ENCODE measurements around the gene HMGB1.

DNA sequence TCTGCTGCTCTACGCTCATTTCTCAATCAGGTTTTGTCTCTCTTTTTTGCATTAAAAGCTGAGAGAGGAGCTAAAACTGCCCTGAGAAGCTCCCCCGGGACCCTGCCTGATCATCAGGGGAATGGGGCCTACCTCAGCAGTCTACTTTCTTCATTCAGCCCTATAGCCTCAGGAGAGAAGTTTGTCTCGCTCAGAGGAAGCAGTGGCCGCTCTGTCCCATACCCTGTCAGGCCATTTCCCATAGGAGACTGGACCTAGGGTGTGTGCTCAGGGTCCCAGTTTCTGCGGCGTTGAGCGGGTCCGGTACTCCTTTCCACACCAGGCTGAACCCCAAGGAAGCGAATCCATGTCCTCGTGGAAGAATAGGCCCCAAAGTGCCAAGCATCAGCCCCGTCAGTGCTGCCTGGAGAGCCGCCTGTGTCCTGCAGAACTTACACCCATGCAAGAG lies 21.8 kb downstream of the HMGB1 start:
- TF ChIP-seq POLR2A (IDR thresholded peaks at IDR 0.05; ENCODE audit: low read length) (no peak), GATA1 (IDR thresholded peaks at IDR 0.05; ENCODE audit: low read depth, low read length) (no peak)

Data from erythroblast (primary cell).